HG03342 (cell line): Measurements from ENCODE around the gene MRPL17.

Experiments used
- ATAC-seq: cut with Tn5 transposase; IDR thresholded peaks from one replicate; pipeline ENCODE4 v1.9.1; 2021; ENCODE audit warnings: mild to moderate bottlenecking, moderate library complexity; ENCODE audit not compliant: unreplicated experiment

MRPL17 gene

GRCh38 chr11:6655020-6655789, 27.9 kb downstream of the MRPL17 start:
- no peak for ATAC-seq

GRCh38 chr11:6654281-6655019, 28.7 kb downstream of the MRPL17 start:
- no peak for ATAC-seq

GRCh38 chr11:6653656-6654055, 29.5 kb downstream of the MRPL17 start:
- ATAC-seq, result no peak

- ATAC-seq, result no peak
These were observed 30.0 kb downstream of the MRPL17 start for GRCh38 chr11:6653097-6653496.

GRCh38 chr11:6652182-6652581, 31.0 kb downstream of the MRPL17 start:
- no peak for ATAC-seq

GRCh38 chr11:6650980-6651379, 32.2 kb downstream of the MRPL17 start:
- ATAC-seq, result no peak

GRCh38 chr11:6650104-6650503, 33.0 kb downstream of the MRPL17 start:
- ATAC-seq, result no peak

- ATAC-seq, result no peak
These were observed 34.6 kb downstream of the MRPL17 start for GRCh38 chr11:6648501-6648900.

GRCh38 chr11:6647836-6648235, 35.3 kb downstream of the MRPL17 start:
- ATAC-seq, result no peak

GRCh38 chr11:6646918-6647679, 36.0 kb downstream of the MRPL17 start:
- peak; percentile 96 for ATAC-seq

- ATAC-seq, result no peak
These were observed 36.6 kb downstream of the MRPL17 start for GRCh38 chr11:6646576-6646917.

GRCh38 chr11:6646071-6646470, 37.1 kb downstream of the MRPL17 start:
- ATAC-seq, result no peak

GRCh38 chr11:6642957-6643356, 40.2 kb downstream of the MRPL17 start:
- ATAC-seq, result no peak

GRCh38 chr11:6640985-6641701, 42.0 kb downstream of the MRPL17 start:
- ATAC-seq, result no peak

GRCh38 chr11:6640036-6640984, 42.8 kb downstream of the MRPL17 start:
- no peak for ATAC-seq

GRCh38 chr11:6638429-6638828, 44.7 kb downstream of the MRPL17 start:
- ATAC-seq, result no peak

GRCh38 chr11:6637871-6638270, 45.3 kb downstream of the MRPL17 start:
- no peak for ATAC-seq

GRCh38 chr11:6636480-6636879, 46.7 kb downstream of the MRPL17 start:
- ATAC-seq, result no peak

- ATAC-seq, result no peak
These were observed 47.8 kb downstream of the MRPL17 start for GRCh38 chr11:6635082-6635932.
